WTC11 (cell line): ENCODE data around the gene DCTN2.

Experiments used
- NR1H2 ChIP-seq: sonication (generic); formaldehyde crosslinking; IDR thresholded peaks from 2 replicates; pipeline ENCODE4 v1.9.0; 2021; ENCODE audit warnings: mild to moderate bottlenecking, moderate library complexity, missing genetic modification reagents
- NR3C1 ChIP-seq: sonication (generic); formaldehyde crosslinking; conservative IDR thresholded peaks from 2 replicates; pipeline ENCODE4 v1.8.1; 2023; ENCODE audit warnings: low read depth, mild to moderate bottlenecking, missing genetic modification reagents
- ZNF121 ChIP-seq: sonication (generic); formaldehyde crosslinking; IDR thresholded peaks from 2 replicates; pipeline ENCODE4 v1.8.0; 2023; ENCODE audit warnings: missing genetic modification reagents
- ZNF138 ChIP-seq: sonication (generic); formaldehyde crosslinking; conservative IDR thresholded peaks from 2 replicates; pipeline ENCODE4 v1.8.1; 2022; ENCODE audit warnings: mild to moderate bottlenecking, moderate library complexity, missing genetic modification reagents
- TF ChIP-seq, protein P1 (sequence below): sonication (generic); formaldehyde crosslinking; IDR thresholded peaks from 2 replicates; pipeline ENCODE4 v1.8.1; 2023; ENCODE audit warnings: mild to moderate bottlenecking, missing genetic modification reagents, borderline replicate concordance
- TF ChIP-seq, protein P2 (sequence below): sonication (generic); formaldehyde crosslinking; conservative IDR thresholded peaks from 2 replicates; pipeline ENCODE4 v1.8.1; 2022; ENCODE audit warnings: mild to moderate bottlenecking, missing genetic modification reagents
- TF ChIP-seq, protein P3 (sequence below): sonication (generic); formaldehyde crosslinking; IDR thresholded peaks from 2 replicates; pipeline ENCODE4 v1.8.1; 2022; ENCODE audit warnings: mild to moderate bottlenecking, missing genetic modification reagents, moderate library complexity, borderline replicate concordance
- TF ChIP-seq, protein P4 (sequence below): sonication (generic); formaldehyde crosslinking; IDR thresholded peaks from 2 replicates; pipeline ENCODE4 v1.8.0; 2022; ENCODE audit warnings: mild to moderate bottlenecking, missing genetic modification reagents

DNA sequence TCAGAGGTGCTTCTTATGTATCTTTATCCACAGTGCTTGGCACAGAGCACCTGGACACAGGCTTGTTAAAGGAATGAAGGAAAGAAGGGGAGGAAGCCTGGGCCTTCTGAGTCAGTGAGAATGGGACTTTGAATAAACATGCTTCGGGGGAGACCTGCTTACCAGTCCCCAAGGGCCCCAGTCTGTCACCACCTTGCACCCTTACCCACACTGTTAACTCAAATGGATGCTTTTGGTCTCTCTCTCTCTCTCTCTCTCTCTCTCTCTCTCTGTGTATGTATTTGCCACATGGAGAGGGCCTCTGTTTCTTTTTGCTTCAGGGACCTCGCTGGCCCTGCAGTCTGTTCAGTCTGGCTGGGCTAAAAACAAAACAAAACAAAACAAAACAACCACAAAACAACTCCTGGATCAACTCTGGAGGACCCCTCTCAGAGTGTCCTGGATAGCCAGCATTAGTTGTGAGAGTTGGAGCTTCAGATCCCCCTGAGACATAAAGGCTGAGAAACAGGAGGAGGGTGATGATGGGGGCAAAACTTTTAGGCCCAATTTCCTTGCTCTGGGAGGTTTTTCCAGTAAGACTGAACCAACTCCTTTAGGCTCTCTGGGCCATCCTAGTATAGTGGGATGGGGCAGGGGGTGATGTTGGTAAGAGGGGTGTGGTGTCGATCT lies 4.8 kb upstream of the DCTN2 start:
- TF ChIP-seq, protein P1, sequence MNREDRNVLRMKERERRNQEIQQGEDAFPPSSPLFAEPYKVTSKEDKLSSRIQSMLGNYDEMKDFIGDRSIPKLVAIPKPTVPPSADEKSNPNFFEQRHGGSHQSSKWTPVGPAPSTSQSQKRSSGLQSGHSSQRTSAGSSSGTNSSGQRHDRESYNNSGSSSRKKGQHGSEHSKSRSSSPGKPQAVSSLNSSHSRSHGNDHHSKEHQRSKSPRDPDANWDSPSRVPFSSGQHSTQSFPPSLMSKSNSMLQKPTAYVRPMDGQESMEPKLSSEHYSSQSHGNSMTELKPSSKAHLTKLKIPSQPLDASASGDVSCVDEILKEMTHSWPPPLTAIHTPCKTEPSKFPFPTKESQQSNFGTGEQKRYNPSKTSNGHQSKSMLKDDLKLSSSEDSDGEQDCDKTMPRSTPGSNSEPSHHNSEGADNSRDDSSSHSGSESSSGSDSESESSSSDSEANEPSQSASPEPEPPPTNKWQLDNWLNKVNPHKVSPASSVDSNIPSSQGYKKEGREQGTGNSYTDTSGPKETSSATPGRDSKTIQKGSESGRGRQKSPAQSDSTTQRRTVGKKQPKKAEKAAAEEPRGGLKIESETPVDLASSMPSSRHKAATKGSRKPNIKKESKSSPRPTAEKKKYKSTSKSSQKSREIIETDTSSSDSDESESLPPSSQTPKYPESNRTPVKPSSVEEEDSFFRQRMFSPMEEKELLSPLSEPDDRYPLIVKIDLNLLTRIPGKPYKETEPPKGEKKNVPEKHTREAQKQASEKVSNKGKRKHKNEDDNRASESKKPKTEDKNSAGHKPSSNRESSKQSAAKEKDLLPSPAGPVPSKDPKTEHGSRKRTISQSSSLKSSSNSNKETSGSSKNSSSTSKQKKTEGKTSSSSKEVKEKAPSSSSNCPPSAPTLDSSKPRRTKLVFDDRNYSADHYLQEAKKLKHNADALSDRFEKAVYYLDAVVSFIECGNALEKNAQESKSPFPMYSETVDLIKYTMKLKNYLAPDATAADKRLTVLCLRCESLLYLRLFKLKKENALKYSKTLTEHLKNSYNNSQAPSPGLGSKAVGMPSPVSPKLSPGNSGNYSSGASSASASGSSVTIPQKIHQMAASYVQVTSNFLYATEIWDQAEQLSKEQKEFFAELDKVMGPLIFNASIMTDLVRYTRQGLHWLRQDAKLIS (CRISPR knock-in tag): no peak
- TF ChIP-seq NR3C1 (CRISPR knock-in tag) (no peak), ZNF138 (CRISPR knock-in tag) (no peak), ZNF121 (CRISPR knock-in tag) (no peak), NR1H2 (no peak)
- TF ChIP-seq, protein P2, sequence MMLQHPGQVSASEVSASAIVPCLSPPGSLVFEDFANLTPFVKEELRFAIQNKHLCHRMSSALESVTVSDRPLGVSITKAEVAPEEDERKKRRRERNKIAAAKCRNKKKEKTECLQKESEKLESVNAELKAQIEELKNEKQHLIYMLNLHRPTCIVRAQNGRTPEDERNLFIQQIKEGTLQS (CRISPR knock-in tag): no peak
- TF ChIP-seq, protein P3, sequence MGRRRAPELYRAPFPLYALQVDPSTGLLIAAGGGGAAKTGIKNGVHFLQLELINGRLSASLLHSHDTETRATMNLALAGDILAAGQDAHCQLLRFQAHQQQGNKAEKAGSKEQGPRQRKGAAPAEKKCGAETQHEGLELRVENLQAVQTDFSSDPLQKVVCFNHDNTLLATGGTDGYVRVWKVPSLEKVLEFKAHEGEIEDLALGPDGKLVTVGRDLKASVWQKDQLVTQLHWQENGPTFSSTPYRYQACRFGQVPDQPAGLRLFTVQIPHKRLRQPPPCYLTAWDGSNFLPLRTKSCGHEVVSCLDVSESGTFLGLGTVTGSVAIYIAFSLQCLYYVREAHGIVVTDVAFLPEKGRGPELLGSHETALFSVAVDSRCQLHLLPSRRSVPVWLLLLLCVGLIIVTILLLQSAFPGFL (CRISPR knock-in tag): no peak
- TF ChIP-seq, protein P4, sequence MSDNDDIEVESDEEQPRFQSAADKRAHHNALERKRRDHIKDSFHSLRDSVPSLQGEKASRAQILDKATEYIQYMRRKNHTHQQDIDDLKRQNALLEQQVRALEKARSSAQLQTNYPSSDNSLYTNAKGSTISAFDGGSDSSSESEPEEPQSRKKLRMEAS (CRISPR knock-in tag): no peak
